A204.1 (cell line): ENCODE measurements around the gene OTX2.

Source experiments
- FAIRE-seq: peaks from 2 replicates; lab custom pipeline; 2012; peaks lifted over from hg19 to GRCh38; lab: Jason Lieb, UNC

The OTX2 gene

GRCh38 chr14:56811593-56812363 lies 1.5 kb upstream of the OTX2 start:
- FAIRE-seq = no peak

GRCh38 chr14:56810836-56811592 lies 735 bp upstream of the OTX2 start:
- no peak for FAIRE-seq

DNA sequence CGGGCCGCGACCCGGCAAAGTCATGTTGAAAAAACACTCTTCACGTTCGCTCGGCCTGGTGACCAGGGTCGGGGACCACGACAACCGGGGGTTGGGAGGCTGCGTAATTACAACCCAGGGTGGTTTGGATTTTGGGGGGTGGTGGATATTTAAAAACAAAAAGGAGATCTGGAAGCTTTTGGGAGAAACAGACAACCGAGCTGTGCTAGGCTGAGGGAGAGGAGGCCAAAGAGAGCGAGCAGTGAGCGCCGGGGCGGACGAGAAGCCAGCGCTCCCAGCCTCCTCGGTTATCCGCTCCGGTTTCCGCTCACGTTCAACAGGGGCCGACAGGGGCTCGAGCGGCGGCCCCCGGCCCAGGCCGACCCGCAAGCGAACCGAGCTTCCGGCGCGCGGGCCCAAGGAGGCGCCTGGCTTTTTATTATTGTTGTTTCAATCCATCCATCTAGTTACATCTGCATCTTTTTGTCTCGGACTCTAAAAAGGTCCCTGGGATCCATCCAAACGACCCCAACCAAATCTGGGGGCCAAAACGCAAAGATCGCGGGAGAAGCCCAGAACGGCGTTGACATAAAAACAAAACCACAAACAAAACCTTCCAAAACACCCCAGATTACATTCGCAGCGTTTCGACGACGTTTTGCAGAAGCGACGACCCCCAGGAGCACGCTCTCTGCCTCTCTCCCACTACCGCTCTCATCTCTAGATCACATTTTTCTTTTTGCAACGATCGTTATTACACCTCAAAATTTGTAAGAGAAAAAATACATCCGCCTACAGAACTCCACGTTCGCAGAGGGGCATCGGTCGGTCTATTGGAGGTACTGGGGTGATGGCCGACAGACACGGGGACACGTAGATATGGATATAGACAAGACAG lies 771 bp downstream of the OTX2 start:
- no peak for FAIRE-seq

GRCh38 chr14:56808383-56809269 lies 1.7 kb downstream of the OTX2 start:
- no peak for FAIRE-seq

DNA sequence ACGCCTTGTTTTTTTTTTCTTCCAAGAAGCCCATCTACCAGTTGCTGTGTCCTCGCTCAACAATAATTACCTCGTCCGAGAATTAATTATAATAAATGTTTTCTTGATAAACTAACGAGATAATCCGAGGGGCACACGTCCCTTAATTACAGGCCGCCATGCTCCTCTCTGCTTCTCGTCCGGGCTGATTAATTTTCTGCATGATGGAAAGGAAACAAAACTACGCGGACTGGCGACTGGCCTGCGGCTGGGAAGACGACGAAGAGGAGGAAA lies 2.2 kb downstream of the OTX2 start:
- no peak for FAIRE-seq

- no peak for FAIRE-seq
These were observed 2.7 kb downstream of the OTX2 start for GRCh38 chr14:56807386-56808109.

GRCh38 chr14:56806760-56807159 lies 3.5 kb downstream of the OTX2 start:
- FAIRE-seq = no peak

- no peak for FAIRE-seq
These were observed 4.1 kb downstream of the OTX2 start for GRCh38 chr14:56805992-56806727.

- no peak for FAIRE-seq
These were observed 4.9 kb downstream of the OTX2 start for GRCh38 chr14:56805201-56805991.

GRCh38 chr14:56803816-56804535 lies 6.3 kb downstream of the OTX2 start:
- FAIRE-seq = no peak

- no peak for FAIRE-seq
These were observed 8.4 kb downstream of the OTX2 start for GRCh38 chr14:56801920-56802319.

GRCh38 chr14:56799343-56799645 lies 11.0 kb downstream of the OTX2 start:
- FAIRE-seq = no peak

- FAIRE-seq = no peak
These were observed 11.6 kb downstream of the OTX2 start for GRCh38 chr14:56798447-56799342.

DNA sequence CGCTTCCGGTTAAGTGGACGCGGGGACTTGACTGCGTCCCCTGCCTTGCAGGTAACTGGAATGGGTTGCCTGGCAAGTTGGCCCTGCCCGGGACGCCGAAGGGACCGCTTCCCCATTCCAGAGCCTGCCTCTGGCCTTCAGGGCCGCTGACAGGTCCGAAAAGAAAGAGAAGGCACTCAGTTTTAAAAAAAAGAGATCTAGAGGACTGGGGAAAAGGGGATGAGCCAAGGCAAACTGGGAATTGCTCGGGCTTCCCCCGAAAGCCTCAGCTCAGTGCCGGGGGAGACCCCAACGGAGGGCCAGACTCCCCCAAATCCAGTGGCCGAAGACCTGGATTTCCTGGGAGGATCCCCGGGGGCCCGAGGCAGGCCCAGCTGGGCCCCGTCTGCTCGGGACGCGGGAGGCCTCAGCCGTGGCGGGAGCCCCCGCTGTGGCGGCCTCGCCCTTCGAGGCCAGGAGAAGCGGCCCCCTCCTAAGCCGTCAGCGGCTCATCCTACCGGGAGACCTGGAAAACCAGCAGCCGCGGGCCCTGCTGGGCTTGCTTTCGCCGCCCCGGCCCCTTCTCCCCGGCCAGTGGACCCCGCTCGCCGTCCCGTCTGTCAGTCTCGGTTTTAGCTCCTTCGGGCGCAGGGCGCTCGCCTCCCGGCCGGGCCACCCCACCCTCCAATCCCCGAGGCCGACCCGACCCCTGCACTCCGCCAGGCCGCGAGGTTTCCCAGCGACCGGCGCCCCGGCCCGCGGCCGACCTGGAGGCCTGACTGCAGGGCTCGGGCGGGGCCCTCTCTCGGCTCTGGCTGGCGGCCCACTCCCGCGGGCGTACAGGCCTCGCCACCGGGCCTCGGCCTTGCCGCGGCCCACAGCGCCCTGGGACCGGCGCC lies 12.5 kb downstream of the OTX2 start:
- FAIRE-seq = no peak

DNA sequence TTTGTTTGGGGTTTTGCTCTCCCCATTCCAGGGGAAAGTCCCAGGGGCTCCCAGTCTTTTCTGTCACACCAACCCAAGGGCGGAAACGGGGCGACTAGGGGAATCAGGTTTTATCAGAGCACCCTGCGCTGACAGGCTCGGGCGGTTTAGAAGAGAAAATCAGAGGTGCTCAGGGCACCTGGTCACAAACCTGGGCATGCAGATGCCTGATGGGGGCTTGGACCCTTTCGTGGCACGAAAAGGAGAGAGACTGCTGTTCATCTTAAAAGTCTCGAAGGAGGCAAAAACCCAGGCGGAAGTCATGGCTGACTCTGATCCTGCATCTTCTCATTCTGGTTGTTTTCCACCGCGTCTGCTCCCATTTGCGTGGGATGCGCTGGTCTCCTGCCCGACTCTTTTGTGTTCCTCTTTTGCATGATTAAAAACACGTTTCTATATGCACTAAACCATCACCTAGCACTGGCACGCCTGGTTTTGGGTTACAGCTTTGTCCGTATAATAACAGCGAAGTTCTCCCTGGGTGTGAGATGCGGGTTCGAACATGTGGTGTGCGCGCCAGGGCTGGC lies 13.2 kb downstream of the OTX2 start:
- no peak for FAIRE-seq

- FAIRE-seq = no peak
These were observed 14.0 kb downstream of the OTX2 start for GRCh38 chr14:56796259-56796658.

DNA sequence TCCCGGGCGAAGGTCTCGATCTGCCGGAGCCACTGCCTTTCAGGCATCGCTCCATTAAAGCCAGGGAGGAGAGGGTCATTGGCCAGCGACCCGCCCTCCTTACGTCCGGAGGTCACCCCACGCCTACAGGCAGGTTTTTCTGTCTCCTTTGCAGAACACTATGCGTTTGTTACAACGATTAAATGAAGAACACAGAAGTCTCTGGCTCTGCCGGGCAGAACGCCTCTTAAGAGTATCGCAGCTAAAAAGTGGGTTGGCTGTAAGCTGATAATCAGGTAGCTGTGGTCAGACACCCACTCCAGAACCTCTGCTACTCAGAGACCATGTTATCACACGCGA lies 15.0 kb downstream of the OTX2 start:
- no peak for FAIRE-seq
